PFSK-1 (cell line): ENCODE data around the gene OR6S1.

Experiments
- FOXP2 ChIP-seq: optimal IDR thresholded peaks from 2 replicates; pipeline ENCODE3; 2011; ENCODE audit warnings: borderline replicate concordance, control low read depth, inconsistent platforms; ENCODE audit not compliant: insufficient read depth; ENCODE audit errors: extremely low read length, extremely low read depth
- POLR2AphosphoS5 ChIP-seq: IDR thresholded peaks from 2 replicates; pipeline ENCODE4 v1.6.1; 2012; ENCODE audit warnings: low read depth, mild to moderate bottlenecking, control low read depth, low read length, moderate library complexity
- SIN3A ChIP-seq: IDR thresholded peaks from 2 replicates; pipeline ENCODE4 v1.6.1; 2012; ENCODE audit warnings: mild to moderate bottlenecking, low read length, moderate library complexity, borderline replicate concordance; ENCODE audit not compliant: insufficient read depth
- TAF1 ChIP-seq: IDR thresholded peaks from 2 replicates; pipeline ENCODE4 v1.6.1; 2012; ENCODE audit warnings: low read length, control low read depth, borderline replicate concordance; ENCODE audit not compliant: insufficient read depth
- TF ChIP-seq, protein P1 (sequence below), 2 experiments: IDR thresholded peaks; 2 replicates each; pipeline versions ENCODE4 v1.6.1 to v1.8.0; 2011 to 2012; ENCODE audit warnings: low read depth in 2 of 2, low read length in 2 of 2, control low read depth in 1 of 2, inconsistent platforms in 1 of 2, mild to moderate bottlenecking in 1 of 2, moderate library complexity in 1 of 2; ENCODE audit not compliant: insufficient read depth in 1 of 2

The OR6S1 gene

DNA sequence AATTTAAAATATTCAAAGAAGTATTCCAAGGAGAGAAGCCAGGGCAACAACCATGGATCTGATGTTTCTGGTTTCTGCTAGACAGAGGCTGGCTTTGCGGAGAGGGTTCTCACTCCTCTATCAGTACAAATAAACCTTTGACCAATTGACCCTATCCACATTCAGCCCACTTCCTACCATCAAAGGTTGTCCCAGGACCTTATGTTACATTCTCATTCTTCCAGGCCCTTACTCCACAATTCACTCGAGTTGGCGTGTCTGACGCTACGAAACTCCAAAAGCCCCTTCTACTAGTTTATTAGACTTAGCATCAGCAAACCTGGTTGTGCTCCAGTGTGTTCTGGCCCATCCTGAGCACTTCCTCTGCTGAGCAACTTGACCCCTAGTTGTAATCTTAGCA is 25.5 kb downstream of the OR6S1 start:
- TF ChIP-seq FOXP2, result no peak
- no peak for TF ChIP-seq POLR2AphosphoS5
- TF ChIP-seq SIN3A, result no peak
- TF ChIP-seq, protein P1, sequence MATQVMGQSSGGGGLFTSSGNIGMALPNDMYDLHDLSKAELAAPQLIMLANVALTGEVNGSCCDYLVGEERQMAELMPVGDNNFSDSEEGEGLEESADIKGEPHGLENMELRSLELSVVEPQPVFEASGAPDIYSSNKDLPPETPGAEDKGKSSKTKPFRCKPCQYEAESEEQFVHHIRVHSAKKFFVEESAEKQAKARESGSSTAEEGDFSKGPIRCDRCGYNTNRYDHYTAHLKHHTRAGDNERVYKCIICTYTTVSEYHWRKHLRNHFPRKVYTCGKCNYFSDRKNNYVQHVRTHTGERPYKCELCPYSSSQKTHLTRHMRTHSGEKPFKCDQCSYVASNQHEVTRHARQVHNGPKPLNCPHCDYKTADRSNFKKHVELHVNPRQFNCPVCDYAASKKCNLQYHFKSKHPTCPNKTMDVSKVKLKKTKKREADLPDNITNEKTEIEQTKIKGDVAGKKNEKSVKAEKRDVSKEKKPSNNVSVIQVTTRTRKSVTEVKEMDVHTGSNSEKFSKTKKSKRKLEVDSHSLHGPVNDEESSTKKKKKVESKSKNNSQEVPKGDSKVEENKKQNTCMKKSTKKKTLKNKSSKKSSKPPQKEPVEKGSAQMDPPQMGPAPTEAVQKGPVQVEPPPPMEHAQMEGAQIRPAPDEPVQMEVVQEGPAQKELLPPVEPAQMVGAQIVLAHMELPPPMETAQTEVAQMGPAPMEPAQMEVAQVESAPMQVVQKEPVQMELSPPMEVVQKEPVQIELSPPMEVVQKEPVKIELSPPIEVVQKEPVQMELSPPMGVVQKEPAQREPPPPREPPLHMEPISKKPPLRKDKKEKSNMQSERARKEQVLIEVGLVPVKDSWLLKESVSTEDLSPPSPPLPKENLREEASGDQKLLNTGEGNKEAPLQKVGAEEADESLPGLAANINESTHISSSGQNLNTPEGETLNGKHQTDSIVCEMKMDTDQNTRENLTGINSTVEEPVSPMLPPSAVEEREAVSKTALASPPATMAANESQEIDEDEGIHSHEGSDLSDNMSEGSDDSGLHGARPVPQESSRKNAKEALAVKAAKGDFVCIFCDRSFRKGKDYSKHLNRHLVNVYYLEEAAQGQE (IDR thresholded peaks at IDR 0.05; ENCODE audit: insufficient read depth in 1 of 2, low read depth in 2 of 2, low read length in 2 of 2), result no peak
- TF ChIP-seq TAF1, result no peak

DNA sequence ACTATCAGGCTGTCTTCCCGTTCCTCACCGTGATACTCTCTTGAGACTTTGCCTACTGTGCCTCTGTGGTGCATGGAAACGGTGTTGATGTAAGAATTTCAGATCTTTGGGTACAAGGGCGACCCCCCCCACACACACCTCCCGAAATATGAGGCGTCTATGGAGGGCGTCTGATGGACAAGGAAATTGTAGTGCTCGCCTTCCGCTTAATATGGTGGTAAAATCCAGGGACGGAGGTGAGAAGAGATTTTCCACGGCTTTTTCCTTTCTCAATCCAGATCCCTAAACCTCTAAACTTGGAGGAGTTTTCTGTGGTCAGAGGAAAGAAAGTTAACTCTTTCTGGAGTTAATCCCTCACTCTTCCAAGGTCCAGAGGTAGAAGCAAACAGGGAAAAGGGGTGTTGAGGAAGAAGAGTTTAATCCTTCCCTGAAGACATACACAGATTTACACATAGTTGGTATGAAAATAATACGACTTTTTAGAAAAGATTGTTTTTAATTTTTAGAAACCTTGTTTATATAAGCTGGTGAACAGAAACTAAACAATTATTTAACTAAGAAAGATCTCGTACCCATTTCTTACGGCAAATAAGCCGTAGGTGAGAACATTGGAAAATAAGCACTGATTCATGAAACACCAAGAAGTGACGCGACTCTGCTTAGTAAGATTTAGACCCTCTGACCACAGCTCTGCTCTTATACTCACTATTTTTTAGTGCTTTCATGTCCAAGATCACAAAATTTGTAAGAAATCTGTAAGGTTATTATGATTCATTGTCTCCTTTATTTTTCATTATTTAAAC is 27.3 kb downstream of the OR6S1 start:
- TF ChIP-seq SIN3A (no peak), FOXP2 (no peak), TAF1 (no peak), POLR2AphosphoS5 (no peak)
- TF ChIP-seq, protein P1 (IDR thresholded peaks at IDR 0.05; ENCODE audit: insufficient read depth in 1 of 2, low read depth in 2 of 2, low read length in 2 of 2), result no peak

DNA sequence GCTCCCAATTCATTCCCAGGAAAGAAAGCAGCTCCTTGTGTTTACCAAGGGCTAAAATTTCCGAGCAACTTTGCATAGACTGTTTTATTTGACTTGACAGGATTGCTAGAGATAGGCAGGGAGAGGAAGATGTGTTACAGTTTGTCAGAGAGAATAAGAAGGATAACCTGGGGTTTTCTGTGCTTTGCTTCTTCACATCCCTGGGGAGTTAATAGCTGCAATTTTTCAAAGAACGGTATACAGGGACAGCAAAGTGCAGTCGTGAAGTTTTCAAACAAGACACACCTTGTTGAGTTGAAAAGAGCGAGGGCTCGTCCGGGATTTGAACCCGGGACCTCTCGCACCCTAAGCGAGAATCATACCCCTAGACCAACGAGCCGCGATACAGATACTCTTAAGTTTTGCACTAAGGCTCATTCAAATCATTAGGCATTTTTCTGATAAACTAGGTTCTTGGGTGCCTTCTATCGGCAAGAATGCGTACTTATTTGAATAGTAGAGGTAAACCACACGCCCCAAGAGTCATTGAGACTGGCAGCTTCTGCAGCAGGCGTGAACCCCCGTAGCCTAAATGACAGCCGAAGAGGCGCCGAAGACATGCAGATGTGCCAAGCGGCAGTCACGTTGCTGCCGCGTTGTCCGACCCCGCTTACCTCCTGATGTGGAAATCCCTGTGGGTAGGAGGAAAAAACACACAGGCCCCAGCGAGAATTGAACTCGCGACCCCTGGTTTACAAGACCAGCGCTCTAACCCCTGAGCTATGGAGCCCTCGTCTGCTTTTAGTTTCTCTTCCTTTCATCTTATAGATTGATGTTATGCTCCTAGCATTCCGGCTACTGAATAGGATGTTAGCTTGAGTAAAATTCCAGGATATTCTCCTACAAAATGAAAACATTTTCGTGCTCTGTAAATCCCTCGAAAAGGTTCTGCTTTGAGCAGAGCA is 28.1 kb downstream of the OR6S1 start:
- TF ChIP-seq SIN3A (no peak), FOXP2 (peak; percentile 20)

DNA sequence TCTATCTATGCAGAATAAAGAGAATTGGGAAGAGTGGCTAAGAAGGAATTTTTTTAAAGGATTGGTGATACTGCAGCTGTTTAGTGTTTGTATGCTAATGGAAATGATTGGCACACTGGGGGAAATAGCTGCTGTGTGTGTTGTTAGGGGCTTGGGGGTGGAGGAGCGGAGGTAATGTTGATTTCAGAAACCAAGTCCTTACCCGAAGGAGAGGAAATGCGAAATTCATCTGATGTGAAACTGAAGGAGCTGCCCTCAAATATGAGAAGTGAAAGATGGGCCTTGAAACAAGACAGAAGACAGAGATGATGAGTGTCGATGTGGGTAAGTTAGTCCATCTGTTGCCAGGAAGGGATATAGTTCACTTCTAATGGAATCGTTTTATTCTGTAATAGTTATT is 29.1 kb downstream of the OR6S1 start:
- TF ChIP-seq, protein P1 (IDR thresholded peaks at IDR 0.05; ENCODE audit: insufficient read depth in 1 of 2, low read depth in 2 of 2, low read length in 2 of 2), result no peak
- TF ChIP-seq POLR2AphosphoS5 (no peak), SIN3A (no peak), FOXP2 (no peak), TAF1 (no peak)

DNA sequence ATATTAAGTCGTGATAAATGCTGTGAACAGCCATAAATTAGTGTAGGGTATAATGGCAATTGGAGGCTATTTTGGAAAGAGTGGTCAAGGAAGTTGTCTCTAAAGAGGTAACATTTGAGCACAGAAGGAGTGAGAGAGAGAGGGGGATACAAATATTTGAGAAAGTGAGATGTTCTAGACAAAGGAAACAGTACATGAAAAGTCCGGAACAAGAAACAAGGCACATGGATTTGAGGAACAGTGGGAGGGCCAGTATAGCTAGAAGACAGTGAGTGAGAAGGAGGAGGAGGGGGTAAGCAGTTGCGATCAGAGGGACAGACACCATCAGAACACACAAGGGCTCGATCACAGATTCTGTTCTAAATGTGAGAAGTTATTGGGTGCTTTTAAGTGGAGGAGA is 30.2 kb downstream of the OR6S1 start:
- TF ChIP-seq FOXP2 (no peak), POLR2AphosphoS5 (no peak), SIN3A (no peak), TAF1 (no peak)
- TF ChIP-seq, protein P1 (IDR thresholded peaks at IDR 0.05; ENCODE audit: insufficient read depth in 1 of 2, low read depth in 2 of 2, low read length in 2 of 2), result no peak
